ENCODE data around the gene ALOXE3.
A peak's percentile ranks its signal among the peaks of the same experiment; 100 is the strongest.

ALOXE3 gene

GRCh38 chr17:8131844-8132441, 13.6 kb upstream of the ALOXE3 start:
- in situ Hi-C loops (cut with HindIII; ENCODE audit: low pct_unique_long_range_greater_than_20kb, low sequenced_read_pairs): no loop called here
- DNase-seq (ENCODE audit: low read depth in 1 of 2, low spot score in 1 of 2): no peak
- TF ChIP-seq JUND (IDR thresholded peaks at IDR 0.05; ENCODE audit: low read depth): no peak

GRCh38 chr17:8128125-8128784, 9.9 kb upstream of the ALOXE3 start:
- no peak for TF ChIP-seq JUND (IDR thresholded peaks at IDR 0.05; ENCODE audit: low read depth)
- DNase-seq (ENCODE audit: low read depth in 1 of 2, low spot score in 1 of 2): no peak
- in situ Hi-C loops (cut with HindIII; ENCODE audit: low pct_unique_long_range_greater_than_20kb, low sequenced_read_pairs): no loop called here

- no peak for TF ChIP-seq JUND (IDR thresholded peaks at IDR 0.05; ENCODE audit: low read depth)
- in situ Hi-C loops (cut with HindIII; ENCODE audit: low pct_unique_long_range_greater_than_20kb, low sequenced_read_pairs): no loop called here
- DNase-seq (ENCODE audit: low read depth in 1 of 2, low spot score in 1 of 2): no peak
Observed at GRCh38 chr17:8126491-8127066, 8.3 kb upstream of the ALOXE3 start.

- in situ Hi-C loops (cut with HindIII; ENCODE audit: low pct_unique_long_range_greater_than_20kb, low sequenced_read_pairs): no loop called here
- DNase-seq (ENCODE audit: low read depth in 1 of 2, low spot score in 1 of 2): no peak
- no peak for TF ChIP-seq JUND (IDR thresholded peaks at IDR 0.05; ENCODE audit: low read depth)
Observed at GRCh38 chr17:8125947-8126490, 7.7 kb upstream of the ALOXE3 start.

- DNase-seq (ENCODE audit: low read depth in 1 of 2, low spot score in 1 of 2): peak in 1 of 2 experiments; percentile 60
- TF ChIP-seq JUND (IDR thresholded peaks at IDR 0.05; ENCODE audit: low read depth): no peak
- in situ Hi-C loops (cut with HindIII; ENCODE audit: low pct_unique_long_range_greater_than_20kb, low sequenced_read_pairs): no loop called here
Observed at GRCh38 chr17:8125154-8125946, 7.0 kb upstream of the ALOXE3 start.

- no peak for DNase-seq (ENCODE audit: low read depth in 1 of 2, low spot score in 1 of 2)
Observed at GRCh38 chr17:8124350-8125153, 6.2 kb upstream of the ALOXE3 start.

GRCh38 chr17:8123695-8124349, 5.5 kb upstream of the ALOXE3 start, which contains the start of gene HES7:
Gene HES7, minus strand, starts transcription at chr17:8124106. Its CDS starts 22 bp downstream, at chr17:8124084.
- no peak for DNase-seq (ENCODE audit: low read depth in 1 of 2, low spot score in 1 of 2)
- no peak for TF ChIP-seq JUND (IDR thresholded peaks at IDR 0.05; ENCODE audit: low read depth)
- in situ Hi-C loops (cut with HindIII; ENCODE audit: low pct_unique_long_range_greater_than_20kb, low sequenced_read_pairs): no loop called here

More at GRCh38 chr17:8124350-8125153, 6.2 kb upstream of the ALOXE3 start:
- in situ Hi-C loops (cut with HindIII; ENCODE audit: low pct_unique_long_range_greater_than_20kb, low sequenced_read_pairs): no loop called here
- TF ChIP-seq JUND (IDR thresholded peaks at IDR 0.05; ENCODE audit: low read depth): no peak

- no peak for DNase-seq (ENCODE audit: low read depth in 1 of 2, low spot score in 1 of 2)
- TF ChIP-seq JUND (IDR thresholded peaks at IDR 0.05; ENCODE audit: low read depth): no peak
Observed at GRCh38 chr17:8122924-8123694, 4.8 kb upstream of the ALOXE3 start.

GRCh38 chr17:8122422-8122923, 4.2 kb upstream of the ALOXE3 start:
- in situ Hi-C loops (cut with HindIII; ENCODE audit: low pct_unique_long_range_greater_than_20kb, low sequenced_read_pairs): no loop called here
- DNase-seq (ENCODE audit: low read depth in 1 of 2, low spot score in 1 of 2): no peak
- TF ChIP-seq JUND (IDR thresholded peaks at IDR 0.05; ENCODE audit: low read depth): no peak

More at GRCh38 chr17:8122924-8123694, 4.8 kb upstream of the ALOXE3 start:
- in situ Hi-C loops (cut with HindIII; ENCODE audit: low pct_unique_long_range_greater_than_20kb, low sequenced_read_pairs): no loop called here

GRCh38 chr17:8121681-8122421, 3.5 kb upstream of the ALOXE3 start:
- peak in 1 of 2 experiments; percentile 50 for DNase-seq (ENCODE audit: low read depth in 1 of 2, low spot score in 1 of 2)
- in situ Hi-C loops (cut with HindIII; ENCODE audit: low pct_unique_long_range_greater_than_20kb, low sequenced_read_pairs): no loop called here
- no peak for TF ChIP-seq JUND (IDR thresholded peaks at IDR 0.05; ENCODE audit: low read depth)
